HuH-7 (cell line): ENCODE data around the gene SETD7.
"Not testable (repeated sequence)": the region's sequence is repeated elsewhere in the genome, so short reads cannot be mapped to it uniquely, and the experiment has no call there.

Source experiments
- DNase-seq: peaks from one replicate; pipeline ENCODE4 v3.0.0; 2011; ENCODE audit warnings: low spot score

The SETD7 gene

DNA sequence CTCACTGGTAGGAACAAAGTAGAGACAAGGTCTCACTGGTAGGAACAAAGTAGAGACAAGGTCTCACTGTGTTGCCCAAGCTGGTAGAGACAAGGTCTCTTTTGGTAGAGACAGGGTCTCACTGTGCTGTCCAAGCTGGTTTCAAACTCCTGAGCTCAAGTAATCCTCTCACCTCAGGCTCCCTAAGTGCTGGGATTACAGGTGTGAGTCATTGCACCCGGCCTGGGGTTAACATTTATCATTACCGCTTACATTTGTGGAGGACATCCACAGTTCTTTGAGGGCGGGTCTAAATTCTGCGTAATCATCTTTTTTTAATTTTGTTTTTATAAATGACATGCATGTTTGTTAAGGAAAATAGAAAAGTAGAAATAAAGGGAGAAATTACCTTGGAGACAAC lies 90.1 kb downstream of the SETD7 start:
- no peak for DNase-seq

DNA sequence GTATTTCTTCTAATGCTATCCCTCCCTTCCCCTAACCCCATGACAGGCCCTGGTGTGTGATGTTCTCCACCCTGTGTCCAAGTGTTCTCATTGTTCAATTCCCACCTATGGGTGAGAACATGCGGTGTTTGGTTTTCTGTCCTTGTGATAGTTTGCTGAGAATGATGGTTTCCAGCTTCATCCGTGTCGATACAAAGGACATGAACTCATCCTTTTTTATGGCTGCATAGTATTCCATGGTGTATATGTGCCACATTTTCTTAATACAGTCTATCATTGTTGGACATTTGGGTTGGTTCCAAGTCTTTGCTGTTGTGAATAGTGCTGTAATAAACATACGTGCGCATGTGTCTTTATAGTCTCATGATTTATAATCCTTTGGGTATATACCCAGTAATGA lies 91.5 kb downstream of the SETD7 start:
- not testable (repeated sequence) for DNase-seq

DNA sequence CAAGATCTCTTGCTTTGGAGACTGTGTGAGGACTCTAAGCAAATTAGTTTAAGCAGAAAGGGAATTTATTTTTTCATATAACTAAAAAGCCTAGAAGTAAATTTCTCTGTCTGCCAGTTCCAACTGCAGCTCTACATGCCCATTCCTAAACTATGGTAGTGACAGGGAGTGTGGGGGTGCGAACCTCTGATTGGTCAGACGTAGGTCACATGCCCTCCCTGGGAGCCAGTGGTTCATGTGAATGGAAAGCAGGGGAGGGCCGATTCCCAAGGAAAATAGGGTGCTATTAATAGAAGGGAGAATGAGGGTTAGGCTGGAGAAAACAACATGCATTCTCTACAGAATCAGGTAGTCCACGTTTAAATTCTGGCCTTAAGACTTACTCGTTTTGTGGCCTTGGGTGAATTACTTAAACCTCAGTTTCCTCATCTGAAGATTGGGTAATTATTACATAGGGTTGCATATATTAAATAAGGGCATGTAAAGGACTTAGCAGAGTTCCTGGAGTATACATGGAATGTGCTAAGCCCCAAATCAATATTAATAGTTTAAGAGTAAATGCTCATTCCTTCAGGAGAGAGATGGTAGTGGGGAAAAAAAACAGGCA lies 94.9 kb downstream of the SETD7 start:
- no peak for DNase-seq

DNA sequence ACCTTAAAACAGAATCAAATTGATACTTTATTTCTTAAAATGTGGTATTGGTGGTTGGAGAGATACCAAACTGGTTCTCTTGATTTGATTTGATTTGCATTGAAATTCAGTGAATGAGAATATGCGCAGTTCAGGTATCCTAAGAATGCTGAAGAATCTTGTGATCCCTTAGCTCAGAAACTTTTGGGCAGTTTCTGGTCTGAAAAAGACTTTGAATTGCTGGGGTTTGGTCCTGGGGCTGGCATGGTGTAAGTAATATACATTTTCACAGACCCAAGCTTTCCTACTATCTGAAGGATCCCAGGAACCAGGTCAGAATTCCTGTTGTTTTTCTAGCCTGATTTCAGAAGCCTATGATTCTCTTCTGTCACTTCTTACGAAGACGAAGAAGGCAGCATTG lies 95.5 kb downstream of the SETD7 start:
- DNase-seq, result no peak

DNA sequence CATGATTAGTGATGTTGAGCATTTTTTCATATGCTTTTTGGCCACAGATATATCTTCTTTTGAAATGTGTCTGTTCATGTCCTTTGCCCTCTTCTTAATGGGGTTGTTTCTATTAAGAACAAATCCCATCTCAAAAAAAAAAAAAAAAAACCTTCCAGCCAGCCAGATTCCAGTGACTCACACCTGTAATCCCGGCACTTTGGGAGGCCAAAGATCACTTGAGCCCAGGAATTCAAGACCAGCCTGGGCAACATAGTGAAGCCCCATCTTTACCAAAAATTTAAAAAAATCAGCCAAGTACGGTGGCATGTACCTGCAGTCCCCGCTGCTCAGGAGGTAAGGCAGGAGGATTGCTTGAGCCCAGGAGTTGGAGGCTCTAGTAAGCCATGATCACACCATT lies 97.0 kb downstream of the SETD7 start:
- no peak for DNase-seq

DNA sequence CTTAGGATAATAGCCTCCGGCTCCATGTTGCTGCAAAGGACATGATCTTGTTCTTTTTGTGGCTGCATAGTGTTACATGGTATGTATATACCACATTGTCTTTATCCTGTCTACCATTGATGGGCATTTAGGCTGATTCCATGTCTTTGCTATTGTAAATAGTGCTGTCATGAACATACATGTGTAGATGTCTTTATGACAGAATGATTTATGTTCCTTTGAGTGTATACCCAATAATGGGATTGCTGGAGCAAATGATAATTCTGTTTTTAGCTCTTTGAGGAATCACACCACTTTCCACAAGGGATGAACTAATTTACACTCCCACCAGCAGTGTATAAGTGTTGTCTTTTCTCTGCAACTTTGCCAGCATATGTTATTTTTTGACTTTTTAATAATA lies 97.5 kb downstream of the SETD7 start:
- no peak for DNase-seq

DNA sequence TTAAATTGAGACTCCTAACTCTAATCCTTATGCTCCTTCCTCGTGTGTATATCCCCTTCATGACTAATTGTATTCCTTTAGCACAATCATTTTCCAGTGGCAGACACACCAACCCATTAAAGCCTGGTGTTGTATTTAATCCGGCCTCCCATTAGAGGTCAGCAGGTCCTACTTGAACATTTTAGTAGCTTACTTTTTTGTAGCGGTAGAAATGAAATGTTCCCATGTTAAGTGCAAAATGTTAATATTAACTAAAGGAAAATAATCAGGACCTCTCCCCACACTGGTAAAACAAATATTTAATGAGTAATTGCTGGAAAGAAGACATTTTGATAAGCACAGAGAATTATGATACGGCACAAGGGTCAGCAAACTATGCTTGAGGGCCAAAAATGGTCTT lies 98.7 kb downstream of the SETD7 start:
- DNase-seq, result no peak

DNA sequence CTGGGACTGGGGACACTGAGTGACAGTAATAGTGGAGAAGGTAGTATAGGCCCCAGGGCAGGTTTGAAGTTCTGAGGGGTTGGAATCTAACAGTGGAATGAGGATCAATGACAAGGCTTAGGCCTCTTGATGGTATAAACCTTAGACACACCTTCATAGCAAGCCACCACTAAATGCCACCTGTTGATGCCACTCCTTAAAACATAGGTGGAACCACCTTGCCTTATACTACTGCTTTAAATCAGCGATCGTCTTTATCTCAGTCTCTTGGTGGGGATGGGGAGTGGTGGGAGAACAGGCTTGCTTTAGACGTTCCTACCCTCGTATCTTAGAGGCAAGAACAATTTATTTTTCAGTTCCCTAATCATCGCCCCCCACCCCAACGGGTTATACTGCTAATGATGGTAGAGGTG lies 100.9 kb downstream of the SETD7 start:
- no peak for DNase-seq

DNA sequence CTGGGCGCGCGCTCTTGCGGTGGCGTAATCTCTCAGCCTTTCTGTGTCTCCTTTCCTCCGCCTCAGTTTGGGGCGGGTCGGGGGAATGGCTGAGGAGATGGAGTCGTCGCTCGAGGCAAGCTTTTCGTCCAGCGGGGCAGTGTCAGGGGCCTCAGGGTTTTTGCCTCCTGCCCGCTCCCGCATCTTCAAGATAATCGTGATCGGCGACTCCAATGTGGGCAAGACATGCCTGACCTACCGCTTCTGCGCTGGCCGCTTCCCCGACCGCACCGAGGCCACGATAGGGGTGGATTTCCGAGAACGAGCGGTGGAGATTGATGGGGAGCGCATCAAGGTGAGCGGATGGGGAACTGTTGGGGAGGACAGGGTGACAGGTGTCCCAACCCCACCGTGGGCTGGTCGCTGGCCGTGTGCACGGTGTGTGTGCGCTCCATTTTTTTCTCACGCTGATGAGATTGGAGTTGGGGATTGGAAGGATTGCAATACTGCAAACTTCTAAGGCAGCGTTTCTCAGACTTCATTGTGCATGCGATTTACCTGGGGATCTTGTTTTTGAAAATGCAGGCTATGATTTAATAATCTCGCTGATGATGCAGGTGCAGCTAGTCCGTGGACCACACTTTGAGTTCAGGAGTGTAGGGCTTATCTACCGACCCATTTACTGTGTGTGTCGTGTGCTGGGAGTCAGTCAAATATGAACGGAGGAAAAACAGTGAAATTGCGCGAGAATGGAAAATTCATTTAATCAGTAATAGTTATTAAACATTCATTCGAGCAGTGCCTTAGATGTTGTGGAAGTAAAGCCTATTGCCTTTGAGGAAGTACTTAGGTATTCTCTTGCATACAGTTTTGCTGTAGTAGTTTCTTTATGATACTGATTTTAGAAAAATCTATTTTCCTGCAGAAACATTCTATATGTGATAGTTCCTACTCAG lies 101.6 kb downstream of the SETD7 start, which contains the start of gene RAB33B:
Gene RAB33B (plus strand): TSS at position 11 of the 935 bp plus-strand sequence. CDS start 75 bp downstream, at position 86.
- no peak for DNase-seq

DNA sequence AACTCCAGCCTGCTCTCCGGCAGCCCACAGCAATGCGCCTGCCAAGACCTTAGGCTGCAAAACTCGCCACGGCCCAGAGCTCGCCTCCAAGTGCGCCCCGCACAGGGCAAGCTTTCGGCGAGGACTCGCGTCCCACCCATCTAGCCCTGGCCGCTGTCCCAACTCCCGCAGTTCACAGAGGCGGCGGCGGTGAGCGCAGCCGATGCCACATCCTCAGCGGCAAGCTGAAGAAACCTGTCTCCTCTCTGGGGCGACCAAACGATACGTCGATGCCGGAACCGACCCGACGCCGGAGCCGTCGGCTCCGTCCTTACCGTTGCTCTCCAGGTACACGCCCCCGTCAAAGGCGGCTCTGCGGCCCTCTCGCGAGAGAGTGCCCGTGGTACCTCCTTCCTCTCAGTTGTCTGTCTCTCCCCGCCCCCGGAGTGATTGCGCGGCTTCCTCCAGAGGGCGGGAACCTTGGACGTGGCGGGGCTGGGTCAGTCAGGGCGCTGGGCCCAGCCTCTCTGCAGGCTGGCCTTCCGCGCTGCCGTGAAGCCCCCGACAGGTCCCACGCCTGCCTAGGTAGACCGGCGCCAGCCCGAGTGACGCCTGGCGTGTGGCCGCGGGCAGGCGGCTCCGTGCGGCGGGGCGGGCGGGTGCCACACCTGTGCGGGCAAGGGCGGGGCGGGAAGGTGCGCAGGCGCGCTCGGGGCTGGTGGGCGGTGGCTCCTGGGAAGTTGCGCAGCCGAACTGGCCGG lies 102.5 kb downstream of the SETD7 start:
- DNase-seq, result peak; percentile 85

DNA sequence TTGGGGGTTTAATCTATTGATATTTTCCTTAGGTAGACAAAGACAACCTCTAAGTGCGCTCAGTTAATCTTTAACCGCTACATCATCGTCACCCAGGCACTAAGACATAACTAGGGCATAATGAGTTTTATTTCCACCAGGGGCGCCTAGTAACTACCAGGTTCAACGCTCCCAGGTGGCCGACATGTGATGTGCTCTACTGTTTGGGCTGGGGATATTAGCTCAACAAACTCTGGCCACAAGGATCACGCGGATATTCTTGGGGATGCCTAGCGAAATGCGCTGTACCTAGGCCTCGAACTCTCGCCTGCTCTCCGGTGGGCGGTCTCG lies 103.0 kb downstream of the SETD7 start:
- peak; percentile 79 for DNase-seq

DNA sequence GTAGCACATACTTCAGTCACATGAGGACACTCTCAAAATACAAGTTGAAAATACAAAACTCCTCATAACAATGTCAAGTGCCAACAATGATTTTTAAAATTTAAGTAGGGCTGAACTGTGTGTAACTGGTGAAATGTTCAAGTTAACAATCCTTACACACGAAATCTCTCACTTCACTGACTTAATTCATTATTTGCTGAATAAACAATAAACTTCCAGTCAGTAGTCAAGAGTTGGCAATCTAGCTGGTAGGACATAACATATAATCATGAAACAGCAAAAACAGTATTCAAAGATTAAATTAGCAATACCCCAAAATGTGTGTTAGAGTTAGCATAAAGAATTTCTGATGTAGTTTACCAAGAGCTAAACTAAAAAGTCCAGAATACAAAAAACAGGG lies 104.0 kb downstream of the SETD7 start:
- DNase-seq, result no peak

DNA sequence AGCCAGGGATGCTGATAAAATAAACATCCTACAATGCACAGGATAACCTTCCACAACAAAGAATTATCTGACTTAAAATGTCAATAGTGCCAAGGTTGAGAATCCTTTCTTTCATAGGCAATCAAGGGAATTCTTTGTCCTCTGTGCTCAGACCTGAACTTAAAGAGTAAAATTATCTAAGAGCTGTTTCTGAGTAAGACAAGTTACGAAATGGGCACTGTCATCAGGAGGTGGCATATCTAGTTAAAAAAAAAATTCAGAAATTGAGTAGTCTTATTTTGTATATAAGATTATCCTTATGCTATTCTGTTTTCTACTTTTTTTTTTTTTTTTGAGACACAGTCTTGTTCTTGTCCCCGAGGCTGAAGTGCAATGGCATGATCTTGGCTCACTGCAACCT lies 105.4 kb downstream of the SETD7 start:
- DNase-seq, result no peak

DNA sequence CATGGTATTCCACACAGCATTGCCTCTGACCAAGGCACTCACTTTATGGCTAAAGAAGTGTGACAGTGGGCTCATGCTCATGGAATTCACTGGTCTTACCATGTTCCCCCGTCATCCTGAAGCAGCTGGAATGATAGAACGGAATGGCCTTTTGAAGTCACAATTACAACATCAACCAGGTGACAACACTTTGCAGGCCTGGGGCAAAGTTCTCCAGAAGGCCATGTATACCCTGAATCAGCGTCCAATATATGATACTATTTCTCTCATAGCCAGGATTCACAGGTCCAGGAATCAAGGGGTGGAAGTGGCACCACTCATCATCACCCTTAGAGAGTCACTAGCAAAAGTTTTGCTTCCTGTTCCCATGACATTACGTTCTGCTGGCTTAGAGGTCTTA lies 108.9 kb downstream of the SETD7 start:
- DNase-seq, result not testable (repeated sequence)
